Uterus (tissue), 2 donors: ENCODE results near the gene MTIF2.

Source experiments
- CTCF ChIP-seq, 4 experiments: fragments of 200-600 bp in 2 of 4; fragments of 450-650 bp in 2 of 4; sonication (generic) in 2 of 4; IDR thresholded peaks; one replicate each; pipeline ENCODE4 v1.5.1; 2016 to 2019; ENCODE audit warnings: antibody characterized with exemption in 4 of 4, mild to moderate bottlenecking in 2 of 4, moderate library complexity in 1 of 4
- POLR2A ChIP-seq, 2 donors: fragments of 450-650 bp; IDR thresholded peaks; one replicate each; pipeline ENCODE4 v1.6.1; 2016; ENCODE audit warnings: antibody characterized with exemption in 2 of 2, mild to moderate bottlenecking in 1 of 2, moderate library complexity in 1 of 2

GRCh38 chr2:55196526-55196925 lies 72.5 kb downstream of the MTIF2 start:
- no peak for TF ChIP-seq POLR2A (IDR thresholded peaks at IDR 0.05)
- TF ChIP-seq CTCF (IDR thresholded peaks at IDR 0.05), result no peak
